ENCODE measurements around the gene IDUA. TPM values are rescaled to one million over a fixed set of nuclear protein-coding genes. Genes with fewer than 3 reads are reported as not detected.

IDUA gene
- total and polyA plus RNA-seq, 2 of the 4 experiments (the other 2 are of a cell fraction), result 0.72 to 12.5 TPM

DNA sequence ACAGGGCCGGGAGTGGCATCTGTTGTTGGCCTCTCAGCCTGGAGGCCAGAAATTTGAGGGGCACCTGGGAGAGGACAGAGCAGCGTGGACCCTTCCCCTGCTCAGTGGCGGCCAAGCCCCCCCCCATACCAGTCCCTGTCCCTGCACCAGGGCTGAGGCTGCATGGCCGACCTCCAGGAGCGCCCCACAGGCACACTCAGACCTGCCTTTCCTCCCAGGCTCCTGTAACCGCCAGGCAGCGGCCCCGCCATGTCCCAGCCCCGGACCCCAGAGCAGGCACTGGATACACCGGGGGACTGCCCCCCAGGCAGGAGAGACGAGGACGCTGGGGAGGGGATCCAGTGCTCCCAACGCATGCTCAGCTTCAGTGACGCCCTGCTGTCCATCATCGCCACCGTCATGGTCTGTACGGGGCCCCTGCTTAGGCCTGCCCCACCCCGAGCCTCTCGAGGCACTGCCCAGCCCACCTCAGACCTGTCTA is 39.3 kb upstream of the IDUA start:
- Histone ChIP-seq H2BK120ac (ENCODE audit: low read depth, low read length) (no peak overlapping the region), H3K23ac (ENCODE audit: low read depth, low read length) (no peak overlapping the region), H3K14ac (replicated peaks; ENCODE audit: low read depth, low read length) (no peak overlapping the region), H3K27me3 (ENCODE audit: control insufficient read depth, insufficient read depth, low read length) (no peaks in the 10 kb centered on the region), H4K91ac (ENCODE audit: insufficient read depth, low read depth, low read length) (no peak overlapping the region), H4K5ac (ENCODE audit: low read depth, low read length) (no peak overlapping the region), H3K9me1 (ENCODE audit: insufficient read depth, low read length) (0 out of 2 replicates have a peak, but pooled peaks cover 3% of the 10 kb centered on the region), H3K27ac (ENCODE audit: insufficient read depth, low read length) (no peak overlapping the region), H2BK5ac (ENCODE audit: low read depth, low read length, poor library complexity, severe bottlenecking) (no peak overlapping the region), H4K20me1 (ENCODE audit: insufficient read depth, low read length) (peaks cover 20% of the 10 kb centered on the region), H4K8ac (ENCODE audit: low read depth in 2 of 2, low read length in 2 of 2) (no peak overlapping the region), H3K4me2 (ENCODE audit: low read depth, low read length) (no peak overlapping the region), H3K56ac (ENCODE audit: extremely low read depth, insufficient read depth, low read length) (no peak overlapping the region), H3K79me1 (ENCODE audit: low read depth in 1 of 2, low read length in 2 of 2) (0 out of 4 replicates have a peak, but pooled peaks cover 0 to 8% of the 10 kb centered on the region in 2 experiments), H2AK9ac (replicated peaks; ENCODE audit: low read depth, low read length, poor library complexity) (no peak overlapping the region), H3K9me3 (ENCODE audit: control insufficient read depth, insufficient read depth, low read length) (no peaks in the 10 kb centered on the region), H2AK5ac (ENCODE audit: low read depth, low read length) (no peak overlapping the region), H3K4me3 (ENCODE audit: insufficient read depth, low read depth, low read length) (no peak overlapping the region), H2AFZ (replicated peaks; ENCODE audit: low read length, poor library complexity) (no peak overlapping the region), H3K18ac (ENCODE audit: low read depth, low read length) (no peak overlapping the region), H3K4me1 (ENCODE audit: control insufficient read depth, insufficient read depth, low read length) (peaks cover 6% of the 10 kb centered on the region; the same call in 1 of the 2 replicates), H3K36me3 (ENCODE audit: control insufficient read depth, insufficient read depth, low read length) (no peaks in the 10 kb centered on the region; the same call in 1 of the 2 replicates), H2BK15ac (ENCODE audit: low read depth, low read length) (no peak overlapping the region), H2BK20ac (ENCODE audit: low read depth, low read length) (no peak overlapping the region), H3K9ac (ENCODE audit: low read depth, low read length) (no peak overlapping the region), H3K4ac (ENCODE audit: low read depth, low read length) (no peak overlapping the region)
- intact Hi-C loops (cut with micrococcal nuclease) (no loop called here), in situ Hi-C loops (cut with MboI; ENCODE audit: low sequenced_read_pairs) (no loop called here), dilution Hi-C loops (cut with HindIII; ENCODE audit: low sequenced_read_pairs, unreplicated experiment) (no loop called here)
- DNase-seq, result no peak
- POLR2A ChIA-PET (ENCODE audit: unreplicated experiment), result no interaction called here
- 86% methylated on average over 12 of the region's 19 CpGs; no CpG with 5 or more reads in 1 of the 2 experiments for WGBS, 2 experiments (ENCODE audit: extremely low coverage in 2 of 2, insufficient read length in 1 of 2)
- BruUV-seq (replicated peaks), result no TSS peak
- CTCF ChIA-PET, result no interaction called here
- no peak for ATAC-seq (ENCODE audit: low read depth)
- no peak for TF ChIP-seq BHLHE40 (IDR thresholded peaks at IDR 0.05; ENCODE audit: low read depth, low read length)
- no peak for TF ChIP-seq SMC3 (IDR thresholded peaks at IDR 0.05; ENCODE audit: low read depth, low read length)
- no peak for TF ChIP-seq CHD1 (IDR thresholded peaks at IDR 0.05; ENCODE audit: low read depth, low read length)
- TF ChIP-seq, protein P1, sequence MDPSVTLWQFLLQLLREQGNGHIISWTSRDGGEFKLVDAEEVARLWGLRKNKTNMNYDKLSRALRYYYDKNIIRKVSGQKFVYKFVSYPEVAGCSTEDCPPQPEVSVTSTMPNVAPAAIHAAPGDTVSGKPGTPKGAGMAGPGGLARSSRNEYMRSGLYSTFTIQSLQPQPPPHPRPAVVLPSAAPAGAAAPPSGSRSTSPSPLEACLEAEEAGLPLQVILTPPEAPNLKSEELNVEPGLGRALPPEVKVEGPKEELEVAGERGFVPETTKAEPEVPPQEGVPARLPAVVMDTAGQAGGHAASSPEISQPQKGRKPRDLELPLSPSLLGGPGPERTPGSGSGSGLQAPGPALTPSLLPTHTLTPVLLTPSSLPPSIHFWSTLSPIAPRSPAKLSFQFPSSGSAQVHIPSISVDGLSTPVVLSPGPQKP (IDR thresholded peaks at IDR 0.05; ENCODE audit: borderline replicate concordance, low read depth, low read length), result no peak
- TF ChIP-seq MXI1 (IDR thresholded peaks at IDR 0.05; ENCODE audit: borderline replicate concordance, low read depth, low read length), result no peak
- TF ChIP-seq NFE2L2 (IDR thresholded peaks at IDR 0.05; ENCODE audit: low read depth, low read length), result no peak
- TF ChIP-seq, protein P2, sequence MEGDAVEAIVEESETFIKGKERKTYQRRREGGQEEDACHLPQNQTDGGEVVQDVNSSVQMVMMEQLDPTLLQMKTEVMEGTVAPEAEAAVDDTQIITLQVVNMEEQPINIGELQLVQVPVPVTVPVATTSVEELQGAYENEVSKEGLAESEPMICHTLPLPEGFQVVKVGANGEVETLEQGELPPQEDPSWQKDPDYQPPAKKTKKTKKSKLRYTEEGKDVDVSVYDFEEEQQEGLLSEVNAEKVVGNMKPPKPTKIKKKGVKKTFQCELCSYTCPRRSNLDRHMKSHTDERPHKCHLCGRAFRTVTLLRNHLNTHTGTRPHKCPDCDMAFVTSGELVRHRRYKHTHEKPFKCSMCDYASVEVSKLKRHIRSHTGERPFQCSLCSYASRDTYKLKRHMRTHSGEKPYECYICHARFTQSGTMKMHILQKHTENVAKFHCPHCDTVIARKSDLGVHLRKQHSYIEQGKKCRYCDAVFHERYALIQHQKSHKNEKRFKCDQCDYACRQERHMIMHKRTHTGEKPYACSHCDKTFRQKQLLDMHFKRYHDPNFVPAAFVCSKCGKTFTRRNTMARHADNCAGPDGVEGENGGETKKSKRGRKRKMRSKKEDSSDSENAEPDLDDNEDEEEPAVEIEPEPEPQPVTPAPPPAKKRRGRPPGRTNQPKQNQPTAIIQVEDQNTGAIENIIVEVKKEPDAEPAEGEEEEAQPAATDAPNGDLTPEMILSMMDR (conservative IDR thresholded peaks at IDR 0.05; ENCODE audit: low read depth, low read length), result no peak
- TF ChIP-seq, protein P3, sequence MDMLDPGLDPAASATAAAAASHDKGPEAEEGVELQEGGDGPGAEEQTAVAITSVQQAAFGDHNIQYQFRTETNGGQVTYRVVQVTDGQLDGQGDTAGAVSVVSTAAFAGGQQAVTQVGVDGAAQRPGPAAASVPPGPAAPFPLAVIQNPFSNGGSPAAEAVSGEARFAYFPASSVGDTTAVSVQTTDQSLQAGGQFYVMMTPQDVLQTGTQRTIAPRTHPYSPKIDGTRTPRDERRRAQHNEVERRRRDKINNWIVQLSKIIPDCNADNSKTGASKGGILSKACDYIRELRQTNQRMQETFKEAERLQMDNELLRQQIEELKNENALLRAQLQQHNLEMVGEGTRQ (IDR thresholded peaks at IDR 0.05; ENCODE audit: low read depth, low read length), result no peak
- TF ChIP-seq RFX5 (IDR thresholded peaks at IDR 0.05; ENCODE audit: low read depth, low read length), result no peak
- no peak for TF ChIP-seq MAFK (IDR thresholded peaks at IDR 0.05; ENCODE audit: low read depth, low read length)
- TF ChIP-seq MAZ (IDR thresholded peaks at IDR 0.05; ENCODE audit: borderline replicate concordance, low read depth, low read length), result no peak
- no peak for TF ChIP-seq RCOR1 (IDR thresholded peaks at IDR 0.05; ENCODE audit: insufficient replicate concordance, low read length)
- TF ChIP-seq FOS (IDR thresholded peaks at IDR 0.05; ENCODE audit: low read depth, low read length), result no peak
- no peak for TF ChIP-seq RAD21 (IDR thresholded peaks at IDR 0.05; ENCODE audit: low read length)
- TF ChIP-seq POLR2A (IDR thresholded peaks at IDR 0.05; ENCODE audit: low read depth, low read length), result no peak
- TF ChIP-seq CEBPB (IDR thresholded peaks at IDR 0.05; ENCODE audit: low read depth, low read length), result no peak
